ENCODE data around the gene RHOBTB1. TPM values are rescaled to one million over a fixed set of nuclear protein-coding genes. Genes with fewer than 3 reads are reported as not detected.

Gene RHOBTB1
- polyA plus RNA-seq, 4 donors: 2.0 to 30.0 (median 5.0) TPM

GRCh38 chr10:60960031-60960430 lies 16.0 kb upstream of the RHOBTB1 start:
- DNase-seq: no peak
- no peaks in the 10 kb centered on the region for H3K9me3 ChIP-seq (ENCODE audit: control insufficient read depth in 2 of 2, insufficient read depth in 1 of 2, low read depth in 1 of 2, low read length in 1 of 2)
- H3K4me3 ChIP-seq (ENCODE audit: low read depth in 1 of 3, low read length in 3 of 3): no peak overlapping the region
- H3K4me1 ChIP-seq (ENCODE audit: control insufficient read depth in 3 of 3, insufficient read depth in 2 of 3, low read depth in 1 of 3, low read length in 2 of 3): no peaks in the 10 kb centered on the region
- no peak overlapping the region for H3K27ac ChIP-seq (ENCODE audit: low read depth in 1 of 3, low read length in 2 of 3)
- 86 to 91% (median 87%) methylated on average over 3 of the region's 3 CpGs for WGBS, 3 donors
- H3K36me3 ChIP-seq (ENCODE audit: control insufficient read depth in 3 of 3, insufficient read depth in 2 of 3, low read depth in 1 of 3, low read length in 3 of 3): no peaks in the 10 kb centered on the region
- H3K27me3 ChIP-seq (ENCODE audit: control insufficient read depth in 3 of 3, insufficient read depth in 3 of 3, low read length in 3 of 3): no peaks in the 10 kb centered on the region
- FAIRE-seq: no peak

GRCh38 chr10:60958892-60959601 lies 15.1 kb upstream of the RHOBTB1 start:
- WGBS, 3 donors: 37 to 43% (median 38%) methylated on average over 3 of the region's 3 CpGs
- DNase-seq (no peak), FAIRE-seq (no peak)

GRCh38 chr10:60957667-60958221 lies 13.8 kb upstream of the RHOBTB1 start:
- Histone ChIP-seq H3K4me3 (ENCODE audit: low read depth in 1 of 3, low read length in 3 of 3) (no peak overlapping the region), H3K9me3 (ENCODE audit: control insufficient read depth in 2 of 2, insufficient read depth in 1 of 2, low read depth in 1 of 2, low read length in 1 of 2) (no peaks in the 10 kb centered on the region), H3K27me3 (ENCODE audit: control insufficient read depth in 3 of 3, insufficient read depth in 3 of 3, low read length in 3 of 3) (no peaks in the 10 kb centered on the region), H3K4me1 (ENCODE audit: control insufficient read depth in 3 of 3, insufficient read depth in 2 of 3, low read depth in 1 of 3, low read length in 2 of 3) (peaks cover 0 to under 1% (median 0%) of the 10 kb centered on the region in 3 donors), H3K27ac (ENCODE audit: low read depth in 1 of 3, low read length in 2 of 3) (no peak overlapping the region), H3K36me3 (ENCODE audit: control insufficient read depth in 3 of 3, insufficient read depth in 2 of 3, low read depth in 1 of 3, low read length in 3 of 3) (no peaks in the 10 kb centered on the region)
- DNase-seq (no peak), FAIRE-seq (no peak)
- 82 to 84% (median 83%) methylated on average over 3 of the region's 3 CpGs for WGBS, 3 donors

More at GRCh38 chr10:60958892-60959601, 15.1 kb upstream of the RHOBTB1 start:
- Histone ChIP-seq H3K27me3 (ENCODE audit: control insufficient read depth in 3 of 3, insufficient read depth in 3 of 3, low read length in 3 of 3) (no peaks in the 10 kb centered on the region), H3K4me3 (ENCODE audit: low read depth in 1 of 3, low read length in 3 of 3) (no peak overlapping the region), H3K9me3 (ENCODE audit: control insufficient read depth in 2 of 2, insufficient read depth in 1 of 2, low read depth in 1 of 2, low read length in 1 of 2) (no peaks in the 10 kb centered on the region), H3K27ac (ENCODE audit: low read depth in 1 of 3, low read length in 2 of 3) (no peak overlapping the region), H3K4me1 (ENCODE audit: control insufficient read depth in 3 of 3, insufficient read depth in 2 of 3, low read depth in 1 of 3, low read length in 2 of 3) (no peaks in the 10 kb centered on the region), H3K36me3 (ENCODE audit: control insufficient read depth in 3 of 3, insufficient read depth in 2 of 3, low read depth in 1 of 3, low read length in 3 of 3) (no peaks in the 10 kb centered on the region)

- 69 to 84% (median 69%) methylated on average over 2 of the region's 2 CpGs for WGBS, 3 donors
- peaks cover 0 to 15% (median 0%) of the 10 kb centered on the region in 3 donors for H3K4me1 ChIP-seq (ENCODE audit: control insufficient read depth in 3 of 3, insufficient read depth in 2 of 3, low read depth in 1 of 3, low read length in 2 of 3)
- H3K27ac ChIP-seq (ENCODE audit: low read depth in 1 of 3, low read length in 2 of 3): no peak overlapping the region
- no peaks in the 10 kb centered on the region for H3K36me3 ChIP-seq (ENCODE audit: control insufficient read depth in 3 of 3, insufficient read depth in 2 of 3, low read depth in 1 of 3, low read length in 3 of 3)
- H3K4me3 ChIP-seq (ENCODE audit: low read depth in 1 of 3, low read length in 3 of 3): no peak overlapping the region
- FAIRE-seq (no peak), DNase-seq (peak in 1 of 2 donors; percentile 30)
- no peaks in the 10 kb centered on the region for H3K27me3 ChIP-seq (ENCODE audit: control insufficient read depth in 3 of 3, insufficient read depth in 3 of 3, low read length in 3 of 3)
- H3K9me3 ChIP-seq (ENCODE audit: control insufficient read depth in 2 of 2, insufficient read depth in 1 of 2, low read depth in 1 of 2, low read length in 1 of 2): no peaks in the 10 kb centered on the region
These were observed 12.0 kb upstream of the RHOBTB1 start for GRCh38 chr10:60955957-60956425.

GRCh38 chr10:60955316-60955715 lies 11.3 kb upstream of the RHOBTB1 start:
- no peak for DNase-seq
- Histone ChIP-seq H3K27ac (ENCODE audit: low read depth in 1 of 3, low read length in 2 of 3) (no peak overlapping the region), H3K36me3 (ENCODE audit: control insufficient read depth in 3 of 3, insufficient read depth in 2 of 3, low read depth in 1 of 3, low read length in 3 of 3) (no peaks in the 10 kb centered on the region), H3K4me1 (ENCODE audit: control insufficient read depth in 3 of 3, insufficient read depth in 2 of 3, low read depth in 1 of 3, low read length in 2 of 3) (peaks cover 0 to 17% (median 0%) of the 10 kb centered on the region in 3 donors), H3K9me3 (ENCODE audit: control insufficient read depth in 2 of 2, insufficient read depth in 1 of 2, low read depth in 1 of 2, low read length in 1 of 2) (no peaks in the 10 kb centered on the region), H3K27me3 (ENCODE audit: control insufficient read depth in 3 of 3, insufficient read depth in 3 of 3, low read length in 3 of 3) (no peaks in the 10 kb centered on the region), H3K4me3 (ENCODE audit: low read depth in 1 of 3, low read length in 3 of 3) (no peak overlapping the region)
- FAIRE-seq: no peak

GRCh38 chr10:60954035-60954434 lies 10.1 kb upstream of the RHOBTB1 start:
- WGBS, 3 donors: 19 to 52% (median 32%) methylated on average over 1 of the region's 1 CpG
- peak overlapping the region in 1 of 3 donors; percentile 62 for H3K27ac ChIP-seq (ENCODE audit: low read depth in 1 of 3, low read length in 2 of 3)

GRCh38 chr10:60953420-60953819 lies 9.4 kb upstream of the RHOBTB1 start:
- no peaks in the 10 kb centered on the region for H3K9me3 ChIP-seq (ENCODE audit: control insufficient read depth in 2 of 2, insufficient read depth in 1 of 2, low read depth in 1 of 2, low read length in 1 of 2)
- 17 to 47% (median 34%) methylated on average over 3 of the region's 3 CpGs for WGBS, 3 donors
- H3K27me3 ChIP-seq (ENCODE audit: control insufficient read depth in 3 of 3, insufficient read depth in 3 of 3, low read length in 3 of 3): no peaks in the 10 kb centered on the region

More at GRCh38 chr10:60954035-60954434, 10.1 kb upstream of the RHOBTB1 start:
- FAIRE-seq (no peak), DNase-seq (peak; percentile 52 to 67)
- Histone ChIP-seq H3K4me3 (ENCODE audit: low read depth in 1 of 3, low read length in 3 of 3) (no peak overlapping the region), H3K9me3 (ENCODE audit: control insufficient read depth in 2 of 2, insufficient read depth in 1 of 2, low read depth in 1 of 2, low read length in 1 of 2) (no peaks in the 10 kb centered on the region), H3K4me1 (ENCODE audit: control insufficient read depth in 3 of 3, insufficient read depth in 2 of 3, low read depth in 1 of 3, low read length in 2 of 3) (peaks cover 0 to 17% (median 0%) of the 10 kb centered on the region in 3 donors), H3K36me3 (ENCODE audit: control insufficient read depth in 3 of 3, insufficient read depth in 2 of 3, low read depth in 1 of 3, low read length in 3 of 3) (no peaks in the 10 kb centered on the region), H3K27me3 (ENCODE audit: control insufficient read depth in 3 of 3, insufficient read depth in 3 of 3, low read length in 3 of 3) (no peaks in the 10 kb centered on the region)

GRCh38 chr10:60952846-60953220 lies 8.8 kb upstream of the RHOBTB1 start:
- 22 to 64% (median 35%) methylated on average over 7 of the region's 7 CpGs for WGBS, 3 donors
- H3K27ac ChIP-seq (ENCODE audit: low read depth in 1 of 3, low read length in 2 of 3): peak overlapping the region; percentile 11 to 62 (median 18)
- H3K9me3 ChIP-seq (ENCODE audit: control insufficient read depth in 2 of 2, insufficient read depth in 1 of 2, low read depth in 1 of 2, low read length in 1 of 2): no peaks in the 10 kb centered on the region
- no peak for FAIRE-seq
- no peaks in the 10 kb centered on the region for H3K27me3 ChIP-seq (ENCODE audit: control insufficient read depth in 3 of 3, insufficient read depth in 3 of 3, low read length in 3 of 3)
- peaks cover 0 to 17% (median 0%) of the 10 kb centered on the region in 3 donors for H3K4me1 ChIP-seq (ENCODE audit: control insufficient read depth in 3 of 3, insufficient read depth in 2 of 3, low read depth in 1 of 3, low read length in 2 of 3)
- H3K4me3 ChIP-seq (ENCODE audit: low read depth in 1 of 3, low read length in 3 of 3): no peak overlapping the region
- H3K36me3 ChIP-seq (ENCODE audit: control insufficient read depth in 3 of 3, insufficient read depth in 2 of 3, low read depth in 1 of 3, low read length in 3 of 3): no peaks in the 10 kb centered on the region
- peak; percentile 63 to 73 for DNase-seq

More at GRCh38 chr10:60953420-60953819, 9.4 kb upstream of the RHOBTB1 start:
- peak overlapping the region in 1 of 3 donors; percentile 62 for H3K27ac ChIP-seq (ENCODE audit: low read depth in 1 of 3, low read length in 2 of 3)
- no peak overlapping the region for H3K4me3 ChIP-seq (ENCODE audit: low read depth in 1 of 3, low read length in 3 of 3)
- no peaks in the 10 kb centered on the region for H3K36me3 ChIP-seq (ENCODE audit: control insufficient read depth in 3 of 3, insufficient read depth in 2 of 3, low read depth in 1 of 3, low read length in 3 of 3)
- FAIRE-seq: no peak
- peak in 1 of 2 donors; percentile 12 for DNase-seq
- peaks cover 0 to 17% (median 0%) of the 10 kb centered on the region in 3 donors for H3K4me1 ChIP-seq (ENCODE audit: control insufficient read depth in 3 of 3, insufficient read depth in 2 of 3, low read depth in 1 of 3, low read length in 2 of 3)

All from small intestine (tissue), 7 donors.